HG03442 (cell line): ENCODE results near the gene PMEPA1.

ENCODE experiments used
- ATAC-seq: cut with Tn5 transposase; IDR thresholded peaks from one replicate; pipeline ENCODE4 v1.9.1; 2021; ENCODE audit warnings: mild to moderate bottlenecking, moderate library complexity; ENCODE audit not compliant: unreplicated experiment

The PMEPA1 gene

DNA sequence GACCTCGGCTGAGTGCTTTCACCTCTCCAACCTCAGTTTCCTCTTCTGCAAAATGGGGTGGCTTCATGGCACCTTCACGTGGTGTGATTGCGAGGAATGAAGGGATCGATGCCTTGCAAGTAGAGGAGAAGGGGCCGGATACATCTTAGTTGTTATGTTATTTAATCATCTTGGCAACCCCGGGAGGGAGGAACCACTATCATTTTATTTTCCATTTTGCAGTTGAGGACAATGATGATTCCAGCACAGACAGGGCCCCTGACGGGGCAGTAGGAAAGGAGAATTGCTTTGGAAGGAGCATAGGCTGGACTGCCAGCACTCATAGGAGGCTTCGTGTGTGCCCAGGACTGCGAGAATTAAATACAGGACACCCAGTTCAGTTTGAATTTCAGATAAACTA is 2.5 kb upstream of the PMEPA1 start:
- no peak for ATAC-seq

DNA sequence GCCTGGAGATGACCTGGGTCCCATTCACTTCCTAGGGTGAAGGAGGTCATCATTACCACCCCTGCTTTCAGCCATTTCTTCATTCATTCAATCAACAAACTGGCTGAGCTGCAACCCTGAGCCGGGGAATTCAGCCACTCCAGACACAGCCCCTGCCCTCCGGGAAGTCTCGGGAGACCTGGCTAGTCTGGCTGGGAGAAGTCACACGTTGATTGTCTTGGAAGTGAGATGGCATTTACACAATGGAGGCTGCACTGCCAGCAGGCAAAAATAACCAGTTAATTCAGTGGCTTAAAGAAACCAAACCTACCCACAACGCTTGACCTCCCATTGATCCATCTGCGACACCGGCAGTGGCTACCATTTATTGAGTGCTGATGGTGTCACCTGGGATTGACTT is 2.0 kb upstream of the PMEPA1 start:
- ATAC-seq = no peak

DNA sequence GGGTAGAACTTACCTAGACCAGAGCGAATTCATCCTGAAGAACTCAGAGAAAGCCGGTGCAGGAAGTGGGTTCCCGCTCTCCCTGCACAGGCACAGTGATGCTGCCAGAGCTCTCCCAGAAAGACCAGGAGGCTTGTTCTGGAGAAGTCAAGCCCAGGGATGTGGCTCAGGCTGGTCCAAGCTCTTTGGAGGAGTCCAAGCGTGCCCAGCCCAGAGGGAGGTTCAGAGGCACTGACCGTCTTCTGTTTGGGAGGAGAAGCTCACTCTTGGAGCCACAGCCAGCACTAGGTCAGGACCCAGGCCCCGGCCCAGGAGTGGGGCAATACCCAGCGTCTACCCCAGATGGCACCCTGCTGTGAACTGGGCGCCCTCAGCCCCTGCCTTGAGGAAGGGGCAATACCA is 1.5 kb upstream of the PMEPA1 start:
- no peak for ATAC-seq

DNA sequence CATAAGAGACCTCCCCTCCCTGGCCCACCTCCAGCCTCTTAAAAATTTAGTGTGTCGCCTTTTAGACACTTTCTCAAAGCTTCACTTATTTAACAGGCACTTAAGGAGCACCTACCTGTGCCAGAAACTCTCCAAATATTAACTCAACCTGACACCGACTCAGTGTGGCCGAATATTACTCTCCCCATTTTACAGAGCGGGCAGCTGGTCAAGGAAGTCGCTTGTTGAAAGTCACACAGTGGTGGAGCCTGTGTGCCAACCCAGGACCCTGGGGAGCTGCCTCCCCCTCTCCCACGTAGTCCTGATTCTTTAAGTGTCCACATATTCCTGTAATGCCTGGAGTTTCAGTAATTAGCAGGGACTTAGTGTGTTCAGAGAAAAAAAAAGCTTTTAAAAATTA is 1.0 kb upstream of the PMEPA1 start:
- ATAC-seq = no peak

DNA sequence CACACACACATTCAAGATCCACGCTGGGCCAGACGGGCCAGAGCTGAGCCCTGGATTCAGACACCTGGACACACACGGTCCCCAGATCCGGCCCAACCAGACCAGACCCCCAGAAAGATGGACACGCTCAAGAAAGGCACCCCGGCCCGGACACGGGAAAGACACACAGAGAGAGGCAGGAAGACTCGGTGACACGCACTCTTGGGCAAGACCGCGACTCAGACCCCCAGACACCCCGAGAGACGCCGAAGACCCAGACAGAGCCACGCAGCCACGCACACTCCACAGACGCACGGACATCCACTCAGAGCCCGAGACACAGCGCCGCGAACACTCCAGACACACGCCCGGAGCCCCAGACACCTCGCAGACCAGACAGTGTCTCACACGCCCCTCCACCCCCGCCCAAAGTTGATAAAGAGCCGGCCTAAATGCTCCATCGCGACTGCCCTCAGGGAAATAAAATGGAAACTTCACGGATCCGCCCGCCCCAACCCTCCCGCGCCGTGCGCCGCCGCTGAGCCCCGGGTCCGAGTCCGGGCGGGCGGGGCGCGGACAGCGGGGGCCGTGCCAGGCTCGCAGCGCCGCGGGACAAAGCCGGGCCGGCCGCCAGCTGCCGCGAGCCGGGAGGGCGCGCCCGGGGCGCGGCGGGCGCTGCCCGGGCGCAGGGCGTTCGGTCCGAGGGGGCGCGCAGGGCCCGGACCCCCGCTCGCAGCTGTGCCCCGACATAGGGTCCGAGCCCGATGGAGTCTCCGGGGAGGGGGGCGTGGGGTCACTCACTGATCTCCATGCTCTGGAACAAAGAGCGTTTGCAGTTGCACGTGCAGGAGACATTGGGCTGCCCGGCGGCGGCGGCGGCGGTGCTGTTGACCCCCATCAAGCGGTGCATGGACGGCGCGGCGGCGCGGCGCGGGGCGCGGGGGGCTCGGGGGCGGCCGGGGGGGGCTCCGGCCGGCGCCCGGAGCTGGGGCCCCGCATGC is 831 bp downstream of the PMEPA1 start:
- no peak for ATAC-seq

DNA sequence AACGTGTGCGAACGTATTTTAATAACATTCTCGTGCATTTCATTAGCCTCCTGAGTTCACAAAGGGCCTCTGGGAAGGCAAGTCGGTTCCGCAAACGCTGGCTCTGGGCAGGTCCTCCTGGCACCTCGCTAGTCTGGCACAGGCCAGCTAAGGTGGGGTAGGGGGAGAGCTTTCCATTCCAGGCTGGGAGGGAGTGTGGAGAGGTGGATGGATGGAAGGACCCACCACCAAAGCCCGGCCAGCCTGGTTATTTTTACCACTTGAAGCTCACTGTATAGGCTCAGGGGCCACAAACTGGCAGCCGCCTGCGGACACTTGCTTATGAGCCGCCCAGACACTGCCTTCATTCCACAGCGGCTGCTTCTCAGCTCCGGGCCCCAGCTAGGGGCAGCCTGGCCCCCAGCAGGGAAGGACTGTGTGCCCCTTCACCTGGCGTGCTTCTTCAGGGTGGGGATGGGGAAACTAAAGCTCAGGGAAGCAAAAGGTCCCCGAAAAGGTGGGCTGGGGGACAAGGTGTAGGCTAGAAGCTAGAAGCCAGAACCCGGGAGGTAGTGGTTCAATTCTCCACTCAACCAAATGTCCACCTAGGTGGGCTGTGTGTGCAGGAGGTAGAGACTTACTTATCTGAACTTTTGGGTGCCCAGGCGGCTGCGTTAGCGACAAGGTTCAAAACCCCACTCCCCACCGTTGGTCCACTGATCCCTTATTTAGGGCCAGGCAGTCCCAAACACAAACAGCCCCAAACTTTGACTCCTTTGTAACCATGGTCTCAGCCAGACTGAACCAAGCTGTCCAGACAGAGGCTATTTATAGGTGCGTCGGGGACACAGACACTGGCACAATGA is 1.7 kb downstream of the PMEPA1 start:
- ATAC-seq = no peak

DNA sequence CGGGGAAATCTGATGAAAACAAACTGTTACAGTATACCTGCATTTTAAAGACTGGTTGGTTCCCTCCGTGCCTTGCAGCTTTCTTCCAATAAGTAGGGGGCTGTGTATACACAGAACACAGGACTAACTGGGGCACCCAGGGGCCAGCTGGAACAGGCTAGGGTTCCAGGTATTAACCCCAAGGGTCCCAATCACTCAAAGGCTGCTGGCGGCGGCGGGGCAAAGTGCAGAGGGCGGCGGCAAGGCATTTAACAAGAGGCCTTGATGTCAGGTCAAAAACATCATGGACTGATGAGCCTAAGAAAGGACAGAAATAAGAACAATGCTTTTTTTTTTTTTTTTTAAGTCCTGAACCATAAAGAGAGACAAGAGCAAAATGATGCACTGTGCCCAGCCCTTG is 2.5 kb downstream of the PMEPA1 start:
- ATAC-seq = no peak

DNA sequence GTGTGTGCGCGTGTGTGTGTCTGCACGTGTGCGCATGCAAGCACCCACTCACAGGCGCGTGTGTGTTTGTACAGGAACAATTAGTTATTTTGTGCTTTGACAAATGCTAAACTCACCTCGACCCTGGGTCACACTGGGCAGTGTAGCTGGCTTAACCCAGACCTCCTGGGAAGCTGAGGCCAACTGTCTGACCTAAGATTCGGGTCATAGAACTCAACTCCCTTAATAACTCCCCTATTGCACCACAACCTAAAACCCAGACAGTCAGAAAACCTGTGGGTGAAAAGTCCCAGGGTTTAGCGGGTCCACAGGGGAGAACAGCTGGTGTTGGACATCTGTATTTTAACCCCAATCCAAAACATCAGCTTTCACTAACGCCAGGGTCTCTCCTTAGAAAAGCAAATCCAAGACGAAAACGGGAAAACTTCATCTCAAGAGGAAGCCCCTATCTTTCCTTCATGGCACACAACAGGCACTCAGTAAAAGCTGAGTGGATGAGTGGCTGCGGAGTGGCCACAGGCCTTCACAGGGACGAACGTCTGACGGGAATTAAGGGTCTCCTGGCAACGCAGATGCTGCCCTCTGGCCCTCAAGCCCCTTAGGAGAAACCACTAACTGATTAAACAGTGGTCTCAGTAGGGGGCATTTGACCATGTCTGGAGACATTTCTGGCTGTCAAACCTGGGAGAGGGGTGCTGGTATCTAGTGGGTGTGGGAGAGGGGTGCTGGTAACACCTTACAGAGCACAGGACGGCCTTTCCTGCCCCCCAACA is 4.5 kb downstream of the PMEPA1 start:
- ATAC-seq = no peak

DNA sequence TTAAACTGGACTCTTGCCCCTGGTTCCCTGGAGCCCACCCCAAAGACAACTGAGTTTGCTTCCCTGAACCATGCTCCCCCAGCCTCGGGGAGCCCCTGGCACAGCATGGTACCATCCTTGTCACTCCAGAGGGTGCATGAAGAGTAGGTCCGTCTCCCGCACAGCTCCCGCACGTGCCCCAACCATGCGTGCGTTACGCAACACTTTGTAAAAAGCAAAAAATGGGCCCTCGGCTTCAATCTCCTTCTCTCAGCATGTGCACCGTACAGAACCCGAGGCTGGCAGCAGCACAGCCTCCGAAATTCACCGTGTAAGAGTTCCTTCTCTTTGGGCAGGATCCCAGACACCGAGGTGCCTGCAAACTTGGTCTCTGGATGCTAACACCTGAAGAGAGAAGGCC is 5.6 kb downstream of the PMEPA1 start:
- ATAC-seq = no peak

DNA sequence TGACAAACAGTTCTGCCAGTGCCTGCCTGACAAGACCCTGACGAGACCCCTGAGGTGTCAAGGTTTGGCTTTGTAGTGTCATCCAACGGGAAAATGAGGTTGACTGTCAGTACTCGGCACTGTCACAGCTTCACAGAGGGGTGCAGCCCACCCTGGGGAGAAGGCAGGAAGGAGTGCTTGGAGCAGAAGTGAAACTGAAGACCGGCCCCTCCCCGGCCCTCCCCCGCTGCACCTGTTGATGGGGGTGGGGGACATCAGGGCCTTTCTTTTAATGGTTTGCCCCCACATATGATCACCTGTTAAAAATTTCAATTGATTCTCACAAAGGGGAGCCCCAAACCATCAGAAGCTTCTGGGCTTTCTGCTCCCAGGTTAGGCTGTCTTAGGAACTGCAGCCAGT is 6.8 kb downstream of the PMEPA1 start:
- ATAC-seq = no peak

DNA sequence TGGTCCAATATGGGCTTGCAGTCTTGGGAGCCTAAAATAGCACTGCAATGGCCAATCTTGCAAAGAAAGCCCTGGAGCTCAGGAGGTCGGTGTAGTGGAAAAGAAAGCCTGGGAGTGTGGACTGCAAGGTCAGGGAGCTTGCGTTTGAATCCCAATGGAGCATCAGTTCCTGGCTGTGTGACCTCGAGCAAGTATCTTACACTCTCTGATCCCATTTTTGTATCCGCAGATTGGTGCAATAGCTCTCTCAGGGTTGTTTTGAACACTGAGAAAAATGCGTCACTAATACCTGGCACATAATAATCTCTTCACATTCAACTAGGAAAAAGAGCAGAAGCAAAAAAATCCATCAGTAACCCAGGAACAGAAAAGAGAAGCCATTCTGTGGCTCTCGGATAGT is 7.3 kb downstream of the PMEPA1 start:
- ATAC-seq = no peak

DNA sequence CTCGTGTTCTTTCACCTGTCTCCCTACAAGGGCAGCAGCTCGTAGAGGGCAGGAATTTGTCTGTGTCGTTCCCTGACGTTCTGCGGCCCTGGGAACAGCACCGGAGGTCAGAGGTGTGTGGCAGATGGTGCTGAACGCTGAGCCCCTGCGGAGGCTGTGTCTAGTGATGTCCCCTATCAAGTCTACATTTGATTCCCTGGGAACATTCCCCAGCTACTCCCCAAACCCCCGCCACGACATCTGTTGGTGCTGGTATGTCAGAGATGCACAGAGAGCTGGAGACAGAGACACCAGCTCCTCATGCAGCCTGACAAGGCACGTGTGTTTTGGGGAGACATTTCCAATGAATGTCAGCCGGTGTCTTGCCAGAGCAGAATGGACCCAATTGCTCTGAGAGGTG is 7.7 kb downstream of the PMEPA1 start:
- ATAC-seq = no peak

DNA sequence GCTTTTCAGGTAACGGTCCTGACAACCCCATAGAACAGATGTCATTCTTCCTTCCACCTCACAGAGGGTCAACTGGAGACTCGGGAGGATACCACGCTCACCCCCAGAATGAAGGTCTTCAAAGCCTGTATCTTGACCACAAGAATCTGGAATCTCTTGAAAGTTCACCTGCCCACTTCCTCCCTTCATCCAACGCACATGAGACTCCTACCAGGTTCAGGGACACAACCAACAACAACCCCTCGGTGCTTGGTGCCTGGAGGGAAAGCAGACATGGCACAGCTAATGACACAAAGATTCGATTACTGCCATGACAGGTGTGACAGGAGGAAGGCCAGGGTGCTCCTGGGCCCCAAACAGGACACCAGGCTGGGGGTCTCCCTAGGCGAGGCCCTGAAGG is 8.2 kb downstream of the PMEPA1 start:
- no peak for ATAC-seq

DNA sequence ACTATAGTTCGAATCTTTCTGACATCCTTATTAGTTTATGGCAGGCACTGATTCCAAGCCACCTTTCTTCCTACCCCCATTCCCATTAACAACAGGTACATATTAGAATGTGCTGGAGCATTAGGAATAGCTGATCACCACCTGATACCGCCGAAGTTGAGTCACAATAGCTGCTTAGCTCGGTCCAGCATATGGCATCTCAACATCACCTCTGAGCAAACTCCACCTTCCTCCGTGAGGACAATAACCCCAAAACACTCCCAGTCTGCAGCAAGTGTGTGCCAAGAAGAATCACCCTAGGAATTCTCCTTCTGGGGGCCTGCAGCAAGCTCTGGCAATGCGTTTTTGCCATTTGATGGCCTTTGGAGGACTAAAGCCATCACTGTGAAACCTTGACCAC is 8.7 kb downstream of the PMEPA1 start:
- ATAC-seq = no peak

DNA sequence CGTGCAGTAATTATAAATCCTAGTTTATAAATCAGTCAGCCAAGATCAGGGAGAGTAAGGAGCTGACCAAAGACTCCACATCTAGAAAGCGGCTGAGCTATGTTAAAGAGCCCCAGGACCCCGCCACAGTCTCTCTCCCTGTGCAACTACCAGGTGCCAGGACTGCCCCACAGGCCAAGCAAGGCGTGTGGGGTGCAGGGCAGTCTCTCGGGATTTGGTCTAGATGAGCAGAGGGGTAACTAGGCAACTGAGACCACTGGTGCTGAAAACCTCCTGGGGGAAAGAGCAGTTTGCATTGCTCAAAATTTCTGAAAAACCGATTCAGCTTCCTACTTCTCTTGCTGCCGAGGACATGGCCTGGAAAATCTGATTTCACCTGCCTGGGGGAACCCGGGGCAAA is 10.4 kb downstream of the PMEPA1 start:
- no peak for ATAC-seq

DNA sequence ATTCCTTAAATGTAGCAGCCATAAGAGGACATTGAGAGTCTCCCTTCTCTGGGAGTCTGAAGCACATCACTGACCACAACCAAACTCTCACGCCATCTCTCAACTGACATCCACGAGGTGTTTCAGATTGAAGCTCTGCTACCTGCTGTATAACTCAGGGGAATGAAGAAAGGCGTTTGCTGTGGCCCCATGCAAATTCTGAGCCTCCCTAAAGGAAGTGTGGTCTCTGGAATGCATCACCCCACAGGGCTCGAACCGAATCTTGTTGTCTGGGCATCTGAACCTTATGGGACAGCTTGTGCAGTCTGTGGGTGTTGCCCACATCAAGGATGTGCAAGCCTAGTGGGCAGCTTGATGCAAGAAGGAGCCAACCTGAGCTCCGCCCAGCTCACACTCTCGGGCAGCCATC is 10.9 kb downstream of the PMEPA1 start:
- no peak for ATAC-seq

DNA sequence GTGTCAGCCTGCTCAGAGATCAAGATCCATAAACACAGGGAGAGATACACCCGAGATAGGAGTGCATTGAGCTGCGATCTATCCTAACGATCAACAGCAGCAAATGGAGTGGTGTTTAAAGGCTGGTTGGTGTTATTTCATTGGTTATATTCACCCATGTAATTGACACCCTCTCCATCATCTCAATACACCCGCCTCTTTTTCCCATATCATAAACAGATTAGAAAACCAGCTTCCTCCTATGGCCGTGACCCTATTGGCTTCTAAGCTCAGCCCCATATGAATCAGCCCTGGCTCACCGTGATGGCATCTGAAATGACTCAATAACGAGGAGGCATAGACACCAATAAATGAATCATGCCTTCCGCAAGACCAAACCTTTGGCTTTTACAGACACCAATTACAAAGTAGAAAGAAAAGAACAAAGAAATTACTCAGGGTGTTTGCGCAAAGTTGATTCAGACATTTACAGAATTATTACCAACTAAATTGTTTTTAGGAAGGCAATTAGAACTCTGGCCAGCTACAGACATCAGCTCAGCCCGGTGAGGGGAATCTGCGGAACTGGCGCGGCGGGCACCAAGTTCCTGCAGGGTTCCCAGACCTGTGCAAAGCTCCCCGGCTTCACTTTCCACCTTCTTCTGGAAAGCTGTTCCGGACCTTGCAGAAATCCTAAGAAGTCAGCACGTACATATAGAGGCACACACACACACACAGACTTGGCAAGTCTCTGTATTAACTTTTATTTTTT is 11.5 kb downstream of the PMEPA1 start:
- ATAC-seq = no peak

DNA sequence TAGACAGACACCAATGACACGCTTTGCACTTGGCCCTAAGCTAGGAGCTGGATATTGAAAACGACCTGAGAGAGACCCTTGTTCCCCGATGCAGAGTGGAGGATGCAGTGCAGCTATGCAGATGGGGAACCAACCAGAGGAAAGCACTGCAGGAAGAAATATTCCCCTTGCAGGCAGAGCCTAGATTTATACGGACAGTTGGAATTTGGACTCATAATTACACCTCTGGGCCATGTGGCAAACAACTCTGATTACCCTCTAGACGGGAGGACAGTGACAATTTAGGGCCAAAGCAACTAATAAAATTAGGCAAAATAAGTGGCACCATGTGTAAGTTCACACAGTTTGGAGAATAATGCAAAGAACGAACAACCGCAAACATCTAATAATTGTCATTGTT is 12.3 kb downstream of the PMEPA1 start:
- no peak for ATAC-seq

DNA sequence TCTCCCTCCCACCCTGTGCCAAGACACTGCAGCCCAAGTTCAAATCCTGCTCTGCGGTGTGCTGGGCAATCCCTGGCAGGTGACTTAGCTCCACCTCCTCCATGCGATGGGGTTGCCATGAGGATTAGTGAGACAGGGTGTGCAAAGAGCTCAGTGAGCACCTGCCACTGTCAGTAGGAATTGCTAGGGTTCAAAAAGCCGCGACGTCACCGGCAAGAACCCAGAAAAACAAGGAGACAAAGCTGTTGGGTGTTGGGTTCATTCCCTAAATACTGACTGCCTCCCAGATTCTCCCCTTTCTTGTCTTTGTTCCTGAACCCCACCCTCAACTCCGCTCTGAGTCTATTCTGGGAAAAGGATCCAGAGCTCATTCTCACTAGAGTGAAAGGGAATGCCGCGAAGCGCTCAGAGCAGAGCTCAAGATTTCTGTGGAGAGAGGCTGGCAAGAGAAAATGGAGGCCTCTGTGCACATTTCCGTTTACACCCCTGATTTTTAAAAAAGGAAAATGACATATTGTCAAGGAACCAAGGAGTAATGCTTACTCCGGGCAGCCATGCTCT is 13.3 kb downstream of the PMEPA1 start:
- ATAC-seq = no peak

DNA sequence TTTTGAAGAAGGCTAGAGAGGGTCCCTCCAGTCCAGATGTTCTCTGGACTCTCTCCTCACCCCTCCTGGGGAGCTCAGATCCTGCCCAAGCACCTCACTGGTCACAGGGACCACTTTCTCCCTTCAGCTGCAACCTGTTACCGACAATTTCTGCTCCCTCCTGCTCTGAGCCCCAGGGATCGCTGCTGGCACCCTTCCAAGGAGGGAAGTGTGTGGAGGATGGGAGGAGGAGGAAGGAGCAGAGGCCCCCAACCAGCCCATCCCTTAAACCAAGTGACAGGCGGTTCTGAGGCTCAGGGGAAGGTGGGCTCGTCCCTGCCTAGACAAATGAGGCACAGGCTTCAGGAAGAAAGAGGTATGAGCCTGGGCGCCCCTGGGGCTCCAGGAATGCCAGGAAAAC is 13.9 kb downstream of the PMEPA1 start:
- ATAC-seq = no peak
